ENCODE results near the gene TXNDC5.

GRCh38 chr6:7907159-7907558, 3.4 kb downstream of the TXNDC5 start:
- no peak for TF ChIP-seq CTCF (conservative IDR thresholded peaks at IDR 0.05; ENCODE audit: low read depth in 2 of 2)
- TF ChIP-seq EZH2 (IDR thresholded peaks at IDR 0.05; ENCODE audit: low read depth, unreplicated experiment), result no peak

Data from GM23338 (cell line).